Stimulated activated CD8-positive, alpha-beta memory T cell treated with anti-CD3 and anti-CD28 coated beads, Interleukin-7, amount 100 ng/mL, for 48 hours (primary cell): ENCODE data around the gene LDLRAD4.

Source experiments
- DNase-seq, 2 donors: peaks; one replicate each; pipeline ENCODE4 v3.0.0-alpha.2; 2020; ENCODE audit warnings: low read depth in 1 of 2; ENCODE audit errors: extremely low read depth in 1 of 2

LDLRAD4 gene

DNA sequence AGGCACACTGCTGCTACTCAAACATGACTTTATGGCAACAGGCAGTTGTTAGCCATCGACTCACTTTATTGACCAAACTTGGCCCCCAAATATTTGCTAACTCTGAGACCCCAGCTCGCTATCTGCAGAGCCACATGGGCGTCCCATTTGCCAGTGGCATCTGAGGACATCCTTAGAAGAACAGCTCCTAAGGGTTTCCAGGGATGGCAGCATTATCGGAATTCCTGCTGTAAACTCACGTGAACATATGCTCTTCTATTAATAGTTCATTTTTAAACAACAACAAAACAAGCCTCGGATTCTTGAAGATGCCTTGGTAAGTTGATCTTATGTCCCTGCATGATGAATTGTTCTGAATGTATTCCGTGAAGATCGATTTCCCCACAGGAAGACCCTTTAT lies 181.0 kb downstream of the LDLRAD4 start:
- DNase-seq: no peak

DNA sequence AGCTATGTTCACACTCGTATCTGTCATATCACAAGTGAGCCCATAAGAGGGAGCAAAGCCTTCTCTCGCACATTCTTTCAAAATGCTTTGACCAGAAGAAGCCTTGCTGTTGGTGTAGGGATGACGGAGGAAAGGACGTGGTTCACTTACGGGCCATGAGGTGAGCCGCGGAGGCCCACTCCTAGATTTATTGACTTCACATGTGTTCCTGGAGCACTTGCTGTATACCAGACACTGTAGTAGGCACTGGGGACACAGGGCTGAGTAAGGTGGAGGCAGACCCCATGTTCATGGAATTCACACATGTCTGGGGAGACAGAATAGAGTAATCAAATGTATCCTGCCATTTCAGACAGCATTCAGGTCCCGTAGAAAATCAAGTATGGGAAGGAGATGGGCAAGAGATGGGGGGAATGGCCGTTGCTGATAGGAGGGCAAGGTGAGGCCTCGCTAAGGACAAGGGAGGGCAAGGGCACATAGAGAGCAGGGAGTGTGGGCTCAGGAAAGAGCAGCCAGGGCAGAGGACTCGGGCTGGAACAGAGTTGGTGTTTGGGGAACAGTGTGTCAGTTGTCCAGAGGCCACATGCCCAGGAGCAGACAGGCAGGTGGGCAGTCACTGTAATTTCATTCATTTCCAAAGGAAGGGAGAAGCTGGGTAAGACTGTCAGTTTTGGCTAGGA lies 182.2 kb downstream of the LDLRAD4 start:
- no peak for DNase-seq

DNA sequence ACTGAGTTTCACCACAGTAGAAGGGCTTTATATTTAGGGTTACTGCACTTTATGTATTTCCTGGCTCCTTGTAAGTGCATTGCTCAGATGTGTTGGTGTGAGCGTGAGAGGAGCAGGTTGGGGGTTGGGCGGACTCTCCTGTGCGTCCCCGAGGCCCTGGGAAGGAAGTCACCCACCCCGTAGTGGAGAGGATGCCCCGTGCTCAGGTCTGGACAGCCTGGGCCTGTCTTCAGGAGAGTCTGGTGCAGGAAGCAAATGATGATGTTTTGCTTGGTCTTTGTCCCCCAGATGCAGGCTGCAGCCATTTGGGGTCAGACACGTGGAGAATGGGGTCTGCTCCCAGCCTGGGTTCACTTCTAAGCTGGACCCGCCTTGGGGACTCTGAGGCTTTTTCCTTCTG lies 182.8 kb downstream of the LDLRAD4 start:
- no peak for DNase-seq

DNA sequence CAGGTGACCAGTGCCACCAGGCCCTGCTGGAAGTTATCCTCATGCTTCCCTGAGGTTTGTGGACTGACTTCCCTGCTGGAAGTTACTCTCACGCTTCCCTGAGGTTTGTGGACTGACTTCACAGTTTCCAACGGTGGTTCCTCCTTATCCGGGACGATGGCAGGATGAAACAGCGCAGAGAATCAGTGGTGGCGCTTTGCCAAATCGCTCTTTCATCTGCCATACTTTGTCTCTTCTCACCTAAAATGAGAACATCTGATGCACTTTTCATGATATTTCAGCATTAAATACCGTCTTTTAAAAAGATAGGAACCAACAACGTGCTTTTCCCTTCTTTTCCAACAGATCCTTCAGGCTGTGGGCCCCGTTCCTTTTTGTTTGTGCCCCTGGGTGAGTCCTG lies 183.3 kb downstream of the LDLRAD4 start:
- no peak for DNase-seq

DNA sequence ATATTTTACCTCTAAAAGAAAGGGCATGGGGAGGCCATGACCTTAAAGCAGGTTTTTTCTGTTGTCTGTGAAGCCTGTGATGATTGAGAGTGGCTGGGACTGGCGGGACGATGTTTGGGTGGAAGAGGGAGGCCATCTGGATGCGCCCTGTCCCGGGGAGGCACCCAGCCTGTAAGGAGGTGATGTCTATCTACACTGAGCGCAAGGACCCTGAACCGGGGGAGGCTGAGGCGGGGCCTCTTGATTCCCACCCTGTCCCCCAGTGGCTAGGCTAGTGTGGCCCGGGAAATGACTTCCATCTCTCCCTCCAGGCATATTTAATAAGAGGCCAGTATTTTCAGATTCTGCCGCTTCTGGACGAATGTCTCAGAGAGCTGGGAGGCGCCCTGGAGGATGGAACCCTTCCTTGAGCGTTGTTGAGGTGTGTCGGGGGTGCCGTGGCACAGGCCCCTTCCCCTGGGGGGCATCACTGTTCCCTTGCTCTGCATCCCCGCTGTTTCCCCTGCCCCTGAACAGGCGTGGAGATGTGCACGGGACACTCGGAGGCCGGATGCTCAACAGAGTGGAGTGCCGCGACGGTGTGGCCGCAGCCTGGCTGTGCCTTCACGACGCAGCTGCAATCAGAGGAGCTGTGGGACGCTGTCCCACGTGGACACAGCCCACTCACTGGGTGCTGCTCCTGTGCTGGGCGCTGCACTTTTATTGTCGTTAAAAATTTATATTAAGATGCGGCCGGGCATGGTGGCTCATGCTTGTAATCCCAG lies 185.4 kb downstream of the LDLRAD4 start:
- DNase-seq: no peak

DNA sequence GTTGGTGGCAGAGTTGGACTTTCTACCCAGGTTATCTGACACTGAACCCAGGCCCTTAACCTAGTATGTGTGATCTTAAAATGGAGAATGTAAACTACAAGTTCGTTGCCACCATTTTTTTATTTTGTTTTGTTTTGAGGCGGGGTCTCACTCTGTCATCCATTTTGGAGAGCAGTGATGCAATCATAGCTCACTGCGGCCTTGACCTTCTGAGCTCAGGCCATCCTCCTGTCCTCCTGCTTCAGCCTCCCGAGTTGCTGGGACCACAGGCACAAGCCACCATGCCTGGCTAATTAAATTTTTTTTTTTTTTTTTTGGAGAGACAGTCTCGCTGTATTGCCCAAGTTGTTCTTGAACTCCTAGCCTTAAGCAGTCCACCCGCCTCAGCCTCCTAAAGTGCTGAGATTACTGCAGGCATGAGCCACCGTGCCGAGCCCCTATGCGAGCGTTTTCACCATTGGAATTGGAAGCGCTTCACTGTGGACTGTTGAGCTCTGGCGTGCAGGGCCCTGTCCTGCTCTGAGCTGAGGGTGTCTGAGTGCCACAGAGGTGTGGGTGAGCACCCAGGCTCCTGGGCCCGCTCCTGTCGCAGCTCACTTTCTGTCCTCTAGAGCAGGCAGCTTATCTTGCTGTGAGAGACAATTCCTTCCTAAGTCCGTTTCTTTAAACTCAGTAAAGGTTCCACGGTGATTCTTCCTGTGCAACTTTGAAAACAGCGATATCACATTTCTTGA lies 186.9 kb downstream of the LDLRAD4 start:
- no peak for DNase-seq

DNA sequence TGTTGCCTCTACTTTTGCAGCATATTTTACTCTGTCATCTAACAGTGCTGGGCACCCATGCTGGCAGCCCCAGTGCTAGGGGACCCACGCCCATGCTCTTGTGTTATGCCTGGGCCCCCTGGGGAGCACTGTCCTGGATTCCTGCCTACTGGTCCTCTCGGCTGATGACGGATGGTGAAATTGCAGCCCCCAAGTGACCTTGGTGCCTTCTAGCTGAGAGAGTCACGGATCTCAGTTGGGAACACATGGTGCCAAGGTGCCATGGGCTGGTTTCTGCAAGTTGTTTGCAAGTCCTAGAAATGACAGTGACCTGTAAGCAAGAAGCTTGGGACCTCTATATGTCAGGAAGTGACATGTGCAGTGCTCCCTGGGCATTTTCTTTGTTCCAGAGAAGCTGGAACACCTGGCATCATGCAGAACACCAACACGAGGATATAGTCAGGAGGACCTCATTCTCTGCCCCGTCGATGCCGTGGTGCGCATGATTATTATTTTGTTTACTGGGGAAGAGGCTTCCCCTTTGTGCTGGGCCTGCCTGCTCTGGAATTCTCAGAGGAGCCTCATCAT lies 187.6 kb downstream of the LDLRAD4 start:
- no peak for DNase-seq

DNA sequence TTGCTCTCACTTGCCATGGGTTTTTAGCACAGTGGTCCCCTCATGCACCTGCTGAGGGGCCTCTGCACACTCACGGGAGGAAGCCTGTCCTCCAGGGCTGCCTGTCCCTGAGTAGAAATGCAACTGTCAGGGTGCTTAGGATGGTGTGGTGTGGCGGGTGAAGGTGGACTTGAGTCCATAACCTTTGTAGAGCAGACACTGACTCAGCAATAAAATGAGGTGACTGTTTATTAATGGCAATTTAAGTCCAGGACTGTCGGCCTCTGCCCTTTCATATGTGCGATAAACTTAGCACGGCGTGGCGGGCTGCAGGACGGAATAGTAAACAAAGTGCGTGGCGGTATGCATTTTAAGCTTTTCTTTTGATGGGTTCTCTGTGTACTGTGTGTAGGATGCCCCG lies 188.2 kb downstream of the LDLRAD4 start:
- no peak for DNase-seq

DNA sequence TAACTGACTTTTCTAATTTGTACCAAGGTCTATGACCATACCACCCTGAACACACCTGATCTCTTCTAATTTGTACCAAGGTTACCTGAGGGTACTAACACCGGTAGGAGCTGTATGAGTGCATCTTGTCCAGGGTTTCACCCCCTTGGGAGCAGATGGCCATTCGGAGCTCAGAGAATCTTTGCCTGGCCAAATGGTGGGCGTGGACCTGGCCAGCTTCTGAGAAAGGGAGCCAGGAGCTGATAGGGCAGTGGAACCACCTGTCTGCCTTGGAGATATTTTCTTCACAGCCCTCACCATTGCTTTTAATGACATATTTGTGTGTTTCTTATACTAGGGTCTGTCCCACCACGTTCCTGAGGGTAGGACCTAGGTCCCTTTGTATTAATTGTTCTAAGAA lies 188.9 kb downstream of the LDLRAD4 start:
- DNase-seq: no peak

DNA sequence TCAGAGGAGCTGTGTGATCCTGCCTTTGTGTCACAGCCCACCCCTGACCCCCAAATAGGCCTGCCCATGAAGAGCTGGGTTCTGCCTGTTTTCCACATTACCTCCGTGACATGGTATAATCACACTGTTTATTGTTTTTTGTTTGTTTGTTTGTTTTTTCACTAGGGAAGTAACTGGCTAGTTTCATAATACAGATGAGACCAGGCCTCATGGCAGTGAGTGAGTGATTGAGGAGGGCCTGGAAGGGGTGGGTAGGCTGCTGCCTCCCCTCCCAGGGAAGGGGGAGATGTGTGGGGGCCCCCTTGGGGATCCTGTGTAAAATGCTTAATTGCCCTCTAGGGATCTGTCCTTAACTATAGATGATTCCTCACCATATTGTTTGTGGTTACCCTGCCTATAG lies 190.5 kb downstream of the LDLRAD4 start:
- no peak for DNase-seq

DNA sequence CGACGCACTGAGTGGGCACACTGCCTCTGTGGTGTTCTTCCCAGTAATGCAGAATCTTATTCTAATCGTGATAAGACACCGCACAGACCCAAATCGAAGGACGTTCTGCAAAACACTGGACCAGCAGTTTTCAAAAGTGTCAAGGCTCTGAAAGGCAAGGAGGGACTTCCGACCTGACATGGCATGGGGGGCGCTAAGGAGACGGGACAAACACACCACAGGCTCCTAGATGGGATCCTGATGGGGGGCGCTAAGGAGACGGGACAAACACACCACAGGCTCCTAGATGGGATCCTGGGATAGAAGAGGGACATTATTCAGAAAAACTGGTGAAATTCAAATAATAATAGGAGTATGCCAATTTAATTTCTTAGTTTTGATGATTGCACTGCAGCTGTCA lies 191.4 kb downstream of the LDLRAD4 start:
- no peak for DNase-seq

DNA sequence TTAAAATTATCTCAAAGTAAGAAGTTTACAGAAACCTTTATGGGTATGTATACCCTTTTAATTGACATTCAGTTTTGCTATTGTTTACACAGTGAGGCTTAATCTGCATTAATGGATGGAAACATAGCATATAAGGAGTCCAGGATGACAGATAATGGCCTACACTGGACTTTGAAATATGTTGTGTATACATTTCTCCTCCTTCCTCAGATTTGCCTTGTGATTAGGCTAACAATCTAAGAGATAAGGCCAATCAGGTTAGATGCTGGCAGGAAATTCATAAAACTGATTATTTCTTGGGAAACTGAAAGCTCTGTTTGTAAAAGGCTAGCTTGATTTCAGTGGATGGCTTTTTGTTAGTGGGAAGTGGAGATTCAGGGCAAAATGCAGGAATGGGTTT lies 191.9 kb downstream of the LDLRAD4 start:
- DNase-seq: no peak

DNA sequence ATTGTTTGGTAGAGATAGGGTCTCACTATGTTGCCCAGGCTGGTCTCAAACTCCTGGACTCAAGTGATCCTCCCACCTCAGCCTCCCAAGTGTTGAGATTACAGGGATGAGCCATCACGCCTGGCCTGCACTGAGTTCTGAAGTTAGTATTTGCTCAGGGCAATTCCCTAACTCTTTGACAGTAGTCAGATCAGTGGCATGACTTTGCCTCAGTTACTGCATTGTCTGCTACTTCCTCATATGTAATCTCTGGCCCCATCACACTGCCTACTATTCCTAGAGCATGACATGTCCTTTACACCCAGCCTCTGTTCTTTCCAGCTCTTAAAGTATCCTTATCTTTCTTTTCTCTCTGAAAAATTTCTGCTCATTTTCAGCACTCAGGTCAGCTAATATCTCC lies 193.5 kb downstream of the LDLRAD4 start:
- no peak for DNase-seq

DNA sequence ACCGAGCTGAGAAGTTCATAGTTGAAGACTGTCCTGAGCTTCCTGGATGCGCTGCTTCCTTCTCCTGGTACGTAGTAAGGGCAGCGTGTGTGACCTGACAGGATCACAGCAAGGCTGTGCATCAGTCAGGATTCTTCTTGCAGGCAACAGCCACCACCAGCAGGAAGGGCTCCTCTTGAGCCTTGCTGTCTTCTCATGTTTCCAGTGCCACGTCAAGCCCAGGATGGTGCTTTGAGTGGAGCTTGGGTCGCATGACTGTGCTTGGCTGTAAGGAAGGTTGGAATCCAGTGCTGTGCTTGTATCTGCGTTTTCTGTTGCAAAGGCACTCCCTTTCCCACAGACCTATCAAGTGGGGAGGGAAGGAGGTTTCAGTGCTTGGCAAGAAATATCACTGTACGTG lies 194.3 kb downstream of the LDLRAD4 start:
- DNase-seq: no peak

DNA sequence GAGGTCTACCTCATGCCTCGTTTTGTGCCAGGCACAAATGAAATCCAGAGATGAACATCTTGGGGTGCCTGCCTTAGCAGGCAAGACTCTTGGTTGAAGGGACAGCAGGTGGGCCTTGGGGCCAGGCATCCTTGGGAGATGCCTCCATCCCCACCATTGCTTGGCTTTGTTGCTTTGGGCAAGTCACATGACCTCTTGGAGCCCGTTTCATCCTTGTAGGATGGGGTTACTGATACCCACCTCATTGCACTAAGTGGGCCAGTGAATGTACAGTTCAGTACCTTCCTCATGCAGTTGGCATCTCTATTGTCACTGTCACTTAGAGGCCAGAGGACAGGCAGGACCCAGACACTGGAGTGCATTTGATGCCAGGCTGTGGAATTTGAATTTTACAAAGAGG lies 195.5 kb downstream of the LDLRAD4 start:
- DNase-seq: no peak

DNA sequence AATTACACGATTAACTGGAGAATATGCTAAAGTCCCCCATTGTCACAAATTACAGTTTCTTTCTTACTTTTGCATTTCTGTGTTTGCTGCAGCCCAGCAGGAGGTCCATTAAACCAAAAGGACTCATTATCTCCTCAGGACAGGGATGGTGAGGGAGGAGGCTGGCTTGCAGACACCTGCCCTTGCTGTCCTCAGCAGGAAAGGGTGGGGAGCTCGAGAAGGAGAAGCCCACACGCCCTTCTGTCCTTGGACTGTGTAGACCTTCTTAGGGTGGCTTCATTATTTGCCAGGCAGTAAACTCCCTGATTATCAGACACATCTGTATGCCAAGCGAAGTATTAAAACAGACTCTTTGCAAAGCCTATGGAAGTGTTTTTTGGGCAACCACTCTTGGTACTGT lies 196.0 kb downstream of the LDLRAD4 start:
- no peak for DNase-seq

DNA sequence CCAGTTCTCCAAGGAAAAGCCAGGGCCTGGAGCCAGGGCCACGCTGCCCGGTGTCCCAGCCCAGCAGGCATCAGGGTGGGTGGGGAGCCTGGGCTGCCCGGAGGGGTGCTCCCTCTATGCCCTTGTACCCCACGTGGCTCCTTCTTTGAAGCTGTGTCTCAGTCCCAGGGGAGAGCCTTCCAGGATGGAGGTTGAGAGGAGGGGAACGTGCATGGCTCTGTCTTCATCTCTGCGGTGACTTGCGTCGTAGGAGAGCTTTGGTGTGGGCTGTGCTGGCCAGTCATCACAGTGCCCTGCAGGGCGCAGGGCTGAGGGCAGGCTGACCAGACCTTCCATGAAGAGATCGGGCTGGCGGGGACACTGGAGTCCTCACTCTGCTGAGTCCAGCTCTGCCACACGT lies 197.2 kb downstream of the LDLRAD4 start:
- no peak for DNase-seq

DNA sequence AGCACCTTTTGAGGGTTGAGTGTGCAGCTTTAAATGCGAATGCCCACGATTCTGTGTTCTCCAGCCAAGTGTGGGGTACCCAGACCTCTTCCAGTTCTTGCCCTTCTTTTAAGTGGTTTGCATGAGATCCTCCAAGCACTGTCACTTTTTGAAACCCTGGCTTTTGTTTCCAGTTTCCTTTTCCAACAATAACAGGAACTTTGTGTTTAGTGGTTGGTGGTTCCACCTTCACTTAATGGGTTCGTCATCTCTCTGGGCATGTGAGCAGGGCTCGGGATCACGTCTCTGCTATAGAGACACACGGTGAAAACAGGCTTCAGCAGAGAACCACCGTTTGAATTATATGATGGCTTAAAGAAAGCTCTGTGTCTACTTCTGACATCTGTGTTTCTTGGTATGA lies 197.6 kb downstream of the LDLRAD4 start:
- no peak for DNase-seq

DNA sequence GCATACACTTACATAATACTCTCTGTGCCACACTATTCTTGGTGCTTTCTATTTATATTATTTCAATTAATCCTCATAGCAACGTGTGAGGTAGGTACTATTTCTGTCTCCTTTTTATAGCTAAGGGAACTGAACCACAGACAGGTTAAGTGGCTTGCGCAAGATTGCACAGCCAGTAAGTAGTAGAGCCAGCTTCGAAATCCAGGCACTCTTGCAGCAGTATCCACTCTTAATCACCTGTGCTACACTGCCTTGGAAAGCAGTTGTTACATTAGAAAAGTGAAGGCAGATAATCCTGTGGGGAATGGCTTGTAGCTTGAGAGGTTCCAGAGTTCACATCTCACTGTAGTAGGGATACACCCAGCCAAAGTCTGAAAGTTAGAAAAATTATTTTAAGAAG lies 198.3 kb downstream of the LDLRAD4 start:
- no peak for DNase-seq

DNA sequence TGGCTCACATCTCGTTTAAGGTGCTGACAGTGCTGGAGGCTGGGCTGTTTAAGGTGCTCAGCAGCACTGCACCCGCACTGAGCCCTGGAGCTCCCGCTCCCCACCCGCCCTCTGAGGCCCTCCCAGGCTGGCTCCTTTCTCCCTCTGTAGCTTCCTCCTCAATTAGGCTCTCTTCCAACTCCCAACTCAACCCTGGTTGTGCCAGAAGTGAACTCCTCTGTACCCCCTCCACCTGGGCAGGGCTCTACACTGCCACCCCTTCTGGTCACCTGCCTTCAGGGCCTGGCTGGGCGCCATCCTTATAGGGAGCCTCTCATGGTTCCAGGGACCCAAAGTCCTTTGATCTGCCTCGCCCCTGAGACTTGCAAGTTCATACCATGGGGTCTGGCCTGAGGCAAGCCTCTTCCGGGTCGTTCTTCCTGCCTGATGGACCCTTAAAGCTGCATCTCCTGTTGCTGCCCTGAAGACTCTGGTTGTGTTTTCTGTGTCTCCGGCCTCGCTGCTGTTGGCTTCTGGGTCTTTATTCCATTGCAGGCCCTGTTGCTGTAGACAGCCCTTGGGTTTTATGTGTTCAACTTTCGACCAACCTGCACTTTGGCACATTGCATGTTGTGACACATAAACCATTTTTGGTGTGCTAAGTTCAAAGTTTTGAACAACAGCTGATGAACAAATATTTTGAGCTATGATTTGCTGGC lies 199.6 kb downstream of the LDLRAD4 start:
- DNase-seq: no peak
